AG04450 (cell line): Measurements from ENCODE around the gene PGRMC2. TPM values are rescaled to one million over a fixed set of nuclear protein-coding genes. Genes with fewer than 3 reads are reported as not detected.
A peak's percentile ranks its signal among the peaks of the same experiment; 100 is the strongest.

Experiments
- CTCF ChIA-PET: fragments of 300-600, 350-600 bp; formaldehyde crosslinking; extraction: SDS; loops from one replicate; lab custom pipeline; 2022; ENCODE audit warnings: antibody characterized with exemption, inconsistent platforms; lab: Charles Lee
- POLR2A ChIA-PET: fragments of 350-600 bp; formaldehyde crosslinking; extraction: SDS; loops from one replicate; lab custom pipeline; 2021; ENCODE audit warnings: antibody characterized with exemption, inconsistent platforms; lab: Yijun Ruan, JAX
- DNase-seq: peaks from one replicate; pipeline ENCODE4 v3.0.0-alpha.2; 2011; ENCODE audit warnings: low read depth, low spot score
- H3K27ac ChIP-seq: one replicate; pipeline ENCODE4 v1.5.1; 2012; ENCODE audit warnings: low read depth, low read length, control low read depth
- H3K27me3 ChIP-seq: one replicate; pipeline ENCODE4 v1.6.0; 2012; ENCODE audit warnings: low read length; ENCODE audit not compliant: control insufficient read depth, insufficient read depth
- H3K4me3 ChIP-seq: 2 replicates; pipeline ENCODE4 v1.5.1; 2011; ENCODE audit warnings: mild to moderate bottlenecking, low read depth, low read length, control low read depth
- H3K9me3 ChIP-seq: 2 replicates; pipeline ENCODE4 v1.5.1; 2012; ENCODE audit warnings: low read length; ENCODE audit not compliant: control insufficient read depth, insufficient read depth
- polyA plus RNA-seq: library from polyadenylated mRNA; depleted of rRNA; stranded (reverse); fragments of >200 nt; gene quantifications from 2 replicates; pipeline ENCODE4 v1.2.3, GENCODE V29; 2011
- TF ChIP-seq, protein P1 (sequence below): IDR thresholded peaks from 2 replicates; pipeline ENCODE4 v1.5.1; 2011; ENCODE audit warnings: low read depth, low read length, control low read depth, inconsistent platforms

The PGRMC2 gene
- polyA plus RNA-seq, 1 experiment, result 50.9 TPM

DNA sequence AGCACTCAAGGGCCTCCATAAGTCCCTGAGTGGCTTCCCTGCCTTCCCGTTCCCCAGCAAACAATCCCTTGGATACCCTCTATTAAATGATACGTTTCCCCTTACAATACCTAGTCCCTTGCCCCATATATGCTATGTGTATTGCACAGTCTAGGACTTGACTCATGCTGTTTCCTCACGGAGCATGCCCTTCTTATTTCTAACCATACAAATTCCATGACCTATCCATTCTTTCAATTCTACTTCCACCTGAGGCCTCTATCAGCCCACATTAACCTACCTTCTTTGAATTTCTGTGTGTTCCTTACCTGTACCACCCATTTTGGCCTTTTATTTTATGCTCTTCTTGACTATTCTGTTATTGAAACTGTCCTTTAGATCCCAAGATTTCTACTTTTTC lies 2.9 kb upstream of the PGRMC2 start:
- CTCF ChIA-PET, result interaction anchor here (1.2 kb wide), 1 partner anchor 15 kb away, joined by 3 read pairs; no protein-coding TSS in a partner anchor
- Histone ChIP-seq H3K27ac (no peak overlapping the region), H3K9me3 (no peaks in the 10 kb centered on the region; the same call in 1 of the 2 replicates), H3K27me3 (no peaks in the 10 kb centered on the region), H3K4me3 (no peak overlapping the region)
- TF ChIP-seq, protein P1, sequence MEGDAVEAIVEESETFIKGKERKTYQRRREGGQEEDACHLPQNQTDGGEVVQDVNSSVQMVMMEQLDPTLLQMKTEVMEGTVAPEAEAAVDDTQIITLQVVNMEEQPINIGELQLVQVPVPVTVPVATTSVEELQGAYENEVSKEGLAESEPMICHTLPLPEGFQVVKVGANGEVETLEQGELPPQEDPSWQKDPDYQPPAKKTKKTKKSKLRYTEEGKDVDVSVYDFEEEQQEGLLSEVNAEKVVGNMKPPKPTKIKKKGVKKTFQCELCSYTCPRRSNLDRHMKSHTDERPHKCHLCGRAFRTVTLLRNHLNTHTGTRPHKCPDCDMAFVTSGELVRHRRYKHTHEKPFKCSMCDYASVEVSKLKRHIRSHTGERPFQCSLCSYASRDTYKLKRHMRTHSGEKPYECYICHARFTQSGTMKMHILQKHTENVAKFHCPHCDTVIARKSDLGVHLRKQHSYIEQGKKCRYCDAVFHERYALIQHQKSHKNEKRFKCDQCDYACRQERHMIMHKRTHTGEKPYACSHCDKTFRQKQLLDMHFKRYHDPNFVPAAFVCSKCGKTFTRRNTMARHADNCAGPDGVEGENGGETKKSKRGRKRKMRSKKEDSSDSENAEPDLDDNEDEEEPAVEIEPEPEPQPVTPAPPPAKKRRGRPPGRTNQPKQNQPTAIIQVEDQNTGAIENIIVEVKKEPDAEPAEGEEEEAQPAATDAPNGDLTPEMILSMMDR, result no peak
- POLR2A ChIA-PET, result interaction anchor here (0.8 kb wide), 1 partner anchor 31 kb away, joined by 4 read pairs; no protein-coding TSS in a partner anchor
- DNase-seq, result no peak

DNA sequence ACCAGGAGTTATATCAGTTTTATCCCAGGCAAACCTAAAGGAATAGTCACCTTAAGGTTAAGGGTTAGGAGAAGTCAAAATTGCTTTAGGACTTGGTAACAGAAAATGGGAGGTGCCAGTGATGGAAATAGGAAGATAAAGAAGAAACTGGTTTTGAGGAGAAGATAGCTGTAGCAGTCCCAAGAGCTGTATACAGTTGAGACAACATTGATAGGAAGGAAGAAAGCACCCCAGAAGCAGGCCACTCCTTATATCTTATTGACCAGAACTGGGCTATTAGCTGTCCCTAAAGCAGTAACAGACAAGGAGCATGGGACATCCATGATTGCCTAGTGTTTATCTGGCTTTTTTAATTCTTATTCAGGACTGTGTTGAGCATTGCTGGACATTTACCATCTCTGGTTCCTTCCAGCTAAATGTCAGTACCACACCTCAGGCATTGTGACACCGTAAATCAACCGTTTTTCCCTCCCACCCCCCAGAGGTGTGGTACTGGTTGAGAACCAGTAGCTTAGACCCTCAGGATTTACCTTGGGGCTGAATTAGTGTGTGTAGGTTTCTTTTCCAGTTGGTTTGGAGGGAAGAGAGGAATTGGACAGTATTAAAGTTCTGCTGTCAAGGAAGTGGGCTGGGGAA lies 2.0 kb upstream of the PGRMC2 start:
- TF ChIP-seq, protein P1, result no peak
- Histone ChIP-seq H3K4me3 (no peak overlapping the region), H3K9me3 (peaks cover 2% of the 10 kb centered on the region; the same call in 1 of the 2 replicates), H3K27me3 (no peaks in the 10 kb centered on the region), H3K27ac (no peak overlapping the region)
- ChIA-PET CTCF (interaction anchor here (0.7 kb wide), 1 partner anchor 61 kb away, joined by 3 read pairs; no protein-coding TSS in a partner anchor), POLR2A (interaction anchor here (0.8 kb wide), 1 partner anchor 32 kb away, joined by 4 read pairs; no protein-coding TSS in a partner anchor)
- DNase-seq, result no peak

DNA sequence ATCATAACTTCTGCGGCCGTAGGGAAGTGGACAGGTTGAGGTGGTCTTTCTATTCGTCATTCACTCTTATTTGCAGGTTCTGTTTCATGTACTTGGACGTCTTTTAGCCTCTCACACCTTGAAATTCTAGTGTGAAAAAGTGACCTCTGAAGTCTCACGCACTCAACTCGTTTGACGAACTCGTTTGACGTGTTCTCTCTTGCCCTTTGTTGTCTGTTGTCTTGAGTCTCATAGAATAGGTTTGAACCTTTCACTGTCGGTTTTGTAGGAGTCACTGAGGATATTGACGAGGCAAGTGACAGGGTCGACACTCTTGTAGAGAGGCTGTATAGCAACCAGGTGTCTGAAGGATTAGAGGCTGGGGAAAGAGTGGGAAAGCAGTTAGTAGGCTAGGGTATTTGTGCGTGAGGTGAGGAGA lies 1.1 kb upstream of the PGRMC2 start:
- Histone ChIP-seq H3K27ac (peak overlapping the region; percentile 95), H3K9me3 (peaks cover 2% of the 10 kb centered on the region; the same call in 1 of the 2 replicates), H3K4me3 (peak overlapping the region; percentile 80), H3K27me3 (no peaks in the 10 kb centered on the region)
- TF ChIP-seq, protein P1, result no peak
- ChIA-PET POLR2A (interaction anchor here (0.8 to 3.1 kb wide), 9 partner anchors 8 to 523 kb away, joined by 3 to 23 read pairs (median 7); no protein-coding TSS in a partner anchor), CTCF (interaction anchor here (0.6 to 0.7 kb wide), 3 partner anchors 17 to 550 kb away, joined by 3 to 5 read pairs (median 3); no protein-coding TSS in a partner anchor)
- no peak for DNase-seq

GRCh38 chr4:128287871-128288688 lies 467 bp upstream of the PGRMC2 start:
- H3K27ac ChIP-seq, result peak overlapping the region; percentile 95
- TF ChIP-seq, protein P1, result peak; percentile 37
- CTCF ChIA-PET, result interaction anchor here (0.6 kb wide), 1 partner anchor 551 kb away, joined by 3 read pairs; no protein-coding TSS in a partner anchor
- DNase-seq, result peak; percentile 98
- POLR2A ChIA-PET, result interaction anchor here (0.8 to 3.1 kb wide), 14 partner anchors 8 to 523 kb away, joined by 3 to 23 read pairs (median 4); no protein-coding TSS in a partner anchor
- no peaks in the 10 kb centered on the region for H3K27me3 ChIP-seq
- H3K9me3 ChIP-seq, result peaks cover 2% of the 10 kb centered on the region; the same call in 1 of the 2 replicates
- peak overlapping the region; percentile 80 for H3K4me3 ChIP-seq
